ENCODE data around the gene PGC.

Gene PGC

GRCh38 chr6:41693281-41694240 is 53.6 kb downstream of the PGC start:
- DNase-seq: no peak

- DNase-seq: no peak
Observed at GRCh38 chr6:41692730-41693129, 54.5 kb downstream of the PGC start.

- no peak for DNase-seq
Observed at GRCh38 chr6:41692080-41692675, 55.0 kb downstream of the PGC start.

GRCh38 chr6:41691426-41692079 is 55.6 kb downstream of the PGC start:
- DNase-seq: no peak

- no peak for DNase-seq
Observed at GRCh38 chr6:41690541-41691330, 56.5 kb downstream of the PGC start.

GRCh38 chr6:41689171-41690008 is 57.8 kb downstream of the PGC start:
- DNase-seq: no peak

- no peak for DNase-seq
Observed at GRCh38 chr6:41688256-41688965, 58.8 kb downstream of the PGC start.

- no peak for DNase-seq
Observed at GRCh38 chr6:41687501-41688175, 59.6 kb downstream of the PGC start.
